HG03432 (cell line): ENCODE data around the gene CNTN1.

Experiments
- ATAC-seq: cut with Tn5 transposase; IDR thresholded peaks from one replicate; pipeline ENCODE4 v1.9.1; 2021; ENCODE audit warnings: mild to moderate bottlenecking, moderate library complexity; ENCODE audit not compliant: unreplicated experiment

Gene CNTN1

GRCh38 chr12:40957417-40957816 lies 265.2 kb downstream of the CNTN1 start:
- ATAC-seq = no peak

- no peak for ATAC-seq
These were observed 266.8 kb downstream of the CNTN1 start for GRCh38 chr12:40959041-40959440.

GRCh38 chr12:40963751-40964150 lies 271.5 kb downstream of the CNTN1 start:
- no peak for ATAC-seq

- ATAC-seq = no peak
These were observed 277.6 kb downstream of the CNTN1 start for GRCh38 chr12:40969796-40970195.

- no peak for ATAC-seq
These were observed 278.2 kb downstream of the CNTN1 start for GRCh38 chr12:40970320-40970907.

- ATAC-seq = no peak
These were observed 279.7 kb downstream of the CNTN1 start for GRCh38 chr12:40971911-40972310.

- no peak for ATAC-seq
These were observed 284.3 kb downstream of the CNTN1 start for GRCh38 chr12:40976546-40976945.

- ATAC-seq = no peak
These were observed 288.3 kb downstream of the CNTN1 start for GRCh38 chr12:40980427-40980961.

GRCh38 chr12:40986001-40986400 lies 293.8 kb downstream of the CNTN1 start:
- ATAC-seq = no peak

GRCh38 chr12:40988355-40988754 lies 296.1 kb downstream of the CNTN1 start:
- ATAC-seq = no peak

- no peak for ATAC-seq
These were observed 296.6 kb downstream of the CNTN1 start for GRCh38 chr12:40988824-40989223.

- no peak for ATAC-seq
These were observed 297.5 kb downstream of the CNTN1 start for GRCh38 chr12:40989785-40990184.

- no peak for ATAC-seq
These were observed 299.9 kb downstream of the CNTN1 start for GRCh38 chr12:40992158-40992557.

GRCh38 chr12:40992674-40993073 lies 300.4 kb downstream of the CNTN1 start:
- no peak for ATAC-seq

GRCh38 chr12:40993158-40993557 lies 300.9 kb downstream of the CNTN1 start:
- no peak for ATAC-seq

GRCh38 chr12:40996091-40996490 lies 303.9 kb downstream of the CNTN1 start:
- ATAC-seq = no peak

- no peak for ATAC-seq
These were observed 307.0 kb downstream of the CNTN1 start for GRCh38 chr12:40999210-40999609.

- ATAC-seq = no peak
These were observed 316.2 kb downstream of the CNTN1 start for GRCh38 chr12:41008472-41008871.

- no peak for ATAC-seq
These were observed 319.7 kb downstream of the CNTN1 start for GRCh38 chr12:41011939-41012338.

- no peak for ATAC-seq
These were observed 321.8 kb downstream of the CNTN1 start for GRCh38 chr12:41013881-41014642.

GRCh38 chr12:41014643-41015020 lies 322.4 kb downstream of the CNTN1 start:
- ATAC-seq = no peak

- ATAC-seq = no peak
These were observed 325.8 kb downstream of the CNTN1 start for GRCh38 chr12:41018010-41018409.
